ENCODE data around the gene OLFM1. TPM values are rescaled to one million over a fixed set of nuclear protein-coding genes. Genes with fewer than 3 reads are reported as not detected.

The OLFM1 gene
- total RNA-seq, 1 donor from 2014 or later = 0.37 TPM

DNA sequence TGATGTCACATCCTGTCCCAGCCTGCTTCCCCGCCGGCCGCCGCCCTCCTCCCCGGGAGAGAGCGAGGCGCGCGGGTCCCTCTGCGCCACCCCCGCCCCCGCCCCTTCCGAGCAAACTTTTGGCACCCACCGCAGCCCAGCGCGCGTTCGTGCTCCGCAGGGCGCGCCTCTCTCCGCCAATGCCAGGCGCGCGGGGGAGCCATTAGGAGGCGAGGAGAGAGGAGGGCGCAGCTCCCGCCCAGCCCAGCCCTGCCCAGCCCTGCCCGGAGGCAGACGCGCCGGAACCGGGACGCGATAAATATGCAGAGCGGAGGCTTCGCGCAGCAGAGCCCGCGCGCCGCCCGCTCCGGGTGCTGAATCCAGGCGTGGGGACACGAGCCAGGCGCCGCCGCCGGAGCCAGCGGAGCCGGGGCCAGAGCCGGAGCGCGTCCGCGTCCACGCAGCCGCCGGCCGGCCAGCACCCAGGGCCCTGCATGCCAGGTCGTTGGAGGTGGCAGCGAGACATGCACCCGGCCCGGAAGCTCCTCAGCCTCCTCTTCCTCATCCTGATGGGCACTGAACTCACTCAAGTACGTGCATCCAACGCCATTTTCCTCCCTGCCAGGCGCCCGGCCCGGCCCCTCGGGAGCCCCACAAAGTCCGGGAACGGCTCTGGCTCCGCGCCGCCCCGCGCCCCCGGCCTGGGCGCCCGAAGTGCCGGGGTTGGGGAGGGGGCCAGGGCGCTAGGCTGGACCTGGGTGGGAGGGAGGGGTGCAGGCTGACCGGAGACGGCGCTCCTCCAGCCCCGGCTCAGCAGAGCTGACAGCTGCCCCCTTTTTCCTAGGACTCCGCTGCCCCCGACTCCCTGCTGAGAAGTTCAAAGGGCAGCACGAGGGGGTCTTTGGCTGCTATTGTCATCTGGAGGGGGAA, 12.0 kb upstream of the OLFM1 start:
- Mint-ChIP-seq H3K4me3 (ENCODE audit: low read depth) (no peak overlapping the region), H3K9me3 (no peaks in the 10 kb centered on the region), H3K4me1 (ENCODE audit: low read depth) (no peaks in the 10 kb centered on the region), H3K27ac (no peak overlapping the region), H3K36me3 (ENCODE audit: low read depth) (no peaks in the 10 kb centered on the region), H3K27me3 (ENCODE audit: low read depth) (peaks cover 14% of the 10 kb centered on the region)
- intact Hi-C loops (cut with micrococcal nuclease) = no loop called here
- DNase-seq (ENCODE audit: low spot score) = no peak

DNA sequence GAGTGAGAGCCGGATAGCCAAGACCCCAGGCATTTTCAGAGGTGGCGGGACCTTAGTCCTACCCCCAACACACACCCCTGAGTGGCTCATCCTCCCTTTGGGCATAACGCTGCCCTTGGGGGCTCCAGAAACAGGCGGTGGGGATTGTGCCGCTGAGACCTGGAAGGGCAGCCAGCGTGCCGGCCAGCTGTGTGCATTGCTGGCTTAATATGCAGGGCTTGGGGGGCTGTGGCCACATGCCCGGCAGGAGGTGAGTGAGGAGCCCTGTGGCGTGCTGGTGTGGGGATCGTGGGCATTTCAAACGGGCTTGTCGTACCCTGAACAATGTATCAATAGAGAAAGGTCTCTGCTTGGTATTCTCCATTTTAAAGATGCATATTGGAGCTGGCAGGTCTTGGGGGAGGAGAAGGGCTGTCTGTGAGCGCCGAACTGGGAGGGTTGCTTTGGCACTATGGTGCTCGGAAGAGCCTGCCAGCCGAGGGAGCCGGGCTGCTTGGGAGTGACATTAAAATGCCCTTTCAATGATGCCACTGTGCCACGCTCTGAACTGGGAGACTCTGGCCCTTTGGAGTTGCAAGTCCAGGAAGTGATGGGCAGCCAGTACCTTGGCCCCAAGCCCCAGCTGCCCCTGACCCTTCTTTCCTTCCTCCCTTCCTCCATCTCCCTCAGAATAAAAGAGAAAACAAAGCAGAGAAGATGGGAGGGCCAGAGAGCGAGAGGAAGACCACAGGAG, 11.2 kb upstream of the OLFM1 start:
- Mint-ChIP-seq H3K27ac (no peak overlapping the region), H3K4me1 (ENCODE audit: low read depth) (no peaks in the 10 kb centered on the region), H3K36me3 (ENCODE audit: low read depth) (no peaks in the 10 kb centered on the region), H3K27me3 (ENCODE audit: low read depth) (peaks cover 14% of the 10 kb centered on the region), H3K9me3 (no peaks in the 10 kb centered on the region), H3K4me3 (ENCODE audit: low read depth) (no peak overlapping the region)
- no peak for DNase-seq (ENCODE audit: low spot score)
- intact Hi-C loops (cut with micrococcal nuclease) = no loop called here

DNA sequence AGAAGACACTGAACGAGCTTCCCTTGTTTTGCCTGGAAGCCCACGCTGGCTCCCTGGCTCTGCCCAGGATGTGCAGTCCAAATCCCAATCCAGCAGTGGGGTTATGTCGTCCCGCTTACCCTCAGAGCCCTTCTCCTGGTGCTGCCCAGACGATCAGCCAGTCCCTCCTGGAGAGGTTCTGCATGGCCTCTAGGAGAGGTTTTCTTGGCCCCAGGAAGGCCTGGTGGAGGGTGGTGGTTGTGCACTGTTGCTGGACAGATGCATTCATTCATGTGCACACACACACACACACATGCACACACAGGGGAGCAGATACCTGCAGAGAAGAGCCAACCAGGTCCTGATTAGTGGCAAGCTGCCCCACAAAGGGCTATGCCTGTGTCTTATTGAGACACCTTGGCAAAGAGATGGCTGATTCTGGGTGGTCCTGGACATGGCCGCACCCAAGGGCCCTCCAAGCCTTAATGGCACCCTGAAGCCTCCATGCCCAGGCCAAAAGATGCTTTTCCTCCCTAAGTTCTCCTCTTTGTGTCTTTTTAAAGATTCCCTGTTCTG, 10.5 kb upstream of the OLFM1 start:
- no peak for DNase-seq (ENCODE audit: low spot score)
- Mint-ChIP-seq H3K27ac (no peak overlapping the region), H3K36me3 (ENCODE audit: low read depth) (no peaks in the 10 kb centered on the region), H3K4me3 (ENCODE audit: low read depth) (no peak overlapping the region), H3K9me3 (no peaks in the 10 kb centered on the region), H3K4me1 (ENCODE audit: low read depth) (no peaks in the 10 kb centered on the region), H3K27me3 (ENCODE audit: low read depth) (peaks cover 14% of the 10 kb centered on the region)
- intact Hi-C loops (cut with micrococcal nuclease) = no loop called here

DNA sequence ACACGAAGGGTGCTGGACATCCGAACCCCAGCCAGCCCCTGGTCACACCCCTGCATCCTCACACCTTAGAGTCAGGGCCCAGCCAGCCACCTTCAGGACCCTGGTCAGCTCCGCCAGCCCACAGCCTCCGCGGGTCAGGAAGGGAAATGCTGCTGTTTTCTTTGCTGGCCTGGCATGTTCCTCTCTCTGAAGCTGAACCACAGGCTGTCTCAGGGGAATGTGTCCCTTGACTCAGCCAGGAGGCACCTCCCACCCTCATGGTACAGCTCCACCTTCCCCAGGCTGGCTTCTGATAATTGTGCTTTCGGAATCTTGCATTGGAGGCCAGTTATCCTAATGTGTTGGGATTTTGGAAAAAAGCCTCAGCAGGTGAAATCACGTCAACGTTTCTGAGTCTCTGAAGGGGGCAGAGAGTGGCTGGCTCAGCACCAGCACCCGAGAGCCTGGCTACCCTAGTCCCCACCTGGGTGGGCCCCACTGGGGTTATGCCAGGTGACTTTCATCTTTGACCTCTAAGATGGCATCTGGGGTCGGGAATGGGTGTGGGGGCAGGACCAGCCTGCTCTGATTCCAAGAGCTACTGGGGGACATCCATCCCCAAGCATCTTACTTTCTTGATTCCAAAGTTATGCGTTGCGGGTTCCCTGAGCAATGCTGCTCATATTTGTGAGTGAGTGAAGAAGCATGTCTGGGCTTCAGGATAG, 9.8 kb upstream of the OLFM1 start:
- H3K27ac Mint-ChIP-seq = no peak overlapping the region
- H3K9me3 Mint-ChIP-seq = no peaks in the 10 kb centered on the region
- no peak for DNase-seq (ENCODE audit: low spot score)
- intact Hi-C loops (cut with micrococcal nuclease) = no loop called here
- peaks cover 14% of the 10 kb centered on the region for H3K27me3 Mint-ChIP-seq (ENCODE audit: low read depth)
- no peaks in the 10 kb centered on the region for H3K36me3 Mint-ChIP-seq (ENCODE audit: low read depth)
- no peaks in the 10 kb centered on the region for H3K4me1 Mint-ChIP-seq (ENCODE audit: low read depth)
- no peak overlapping the region for H3K4me3 Mint-ChIP-seq (ENCODE audit: low read depth)

DNA sequence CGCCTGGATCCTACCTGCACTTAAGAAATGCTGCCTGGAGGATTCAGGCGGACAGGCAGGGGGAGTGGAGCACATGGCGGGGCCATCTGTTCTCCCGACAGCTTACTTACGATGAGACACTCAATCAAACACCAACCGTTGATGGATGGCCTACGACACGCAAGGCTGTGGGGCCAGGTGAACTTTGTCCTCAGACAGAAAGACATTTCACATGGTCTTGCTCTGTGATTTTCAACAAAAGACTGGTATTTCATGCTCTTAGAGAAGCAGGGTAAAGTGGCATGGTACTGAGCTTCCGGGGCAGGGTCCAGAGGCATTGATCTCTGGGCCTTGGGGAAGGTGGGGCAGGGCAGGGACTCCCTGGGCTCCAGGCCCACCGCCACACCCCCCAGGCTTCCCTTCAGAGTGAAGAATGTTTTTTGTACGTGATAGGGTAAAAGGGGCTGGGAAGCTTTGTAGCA, 9.1 kb upstream of the OLFM1 start:
- intact Hi-C loops (cut with micrococcal nuclease) = no loop called here
- Mint-ChIP-seq H3K9me3 (no peaks in the 10 kb centered on the region), H3K27ac (no peak overlapping the region), H3K27me3 (ENCODE audit: low read depth) (peaks cover 14% of the 10 kb centered on the region), H3K4me3 (ENCODE audit: low read depth) (no peak overlapping the region), H3K36me3 (ENCODE audit: low read depth) (no peaks in the 10 kb centered on the region), H3K4me1 (ENCODE audit: low read depth) (no peaks in the 10 kb centered on the region)
- no peak for DNase-seq (ENCODE audit: low spot score)

DNA sequence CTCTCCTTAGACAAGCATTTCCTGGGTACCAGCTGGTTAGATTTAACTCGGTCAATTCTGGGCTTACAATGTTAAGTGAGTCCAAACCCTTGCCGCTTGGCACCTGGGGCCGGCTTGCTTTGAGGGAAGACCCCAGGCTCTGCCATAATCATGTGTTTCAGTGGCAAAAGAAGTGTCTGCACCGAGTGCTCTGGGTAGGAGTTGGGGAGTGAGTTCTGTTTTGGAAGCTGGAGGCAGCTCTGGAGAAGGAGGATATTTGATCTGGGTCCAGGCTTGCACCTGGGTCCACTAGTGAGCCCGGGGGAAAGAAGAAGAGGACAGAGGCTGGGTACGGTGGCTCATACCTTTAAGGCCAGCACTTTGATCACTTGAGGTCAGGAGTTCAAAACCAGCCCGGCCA, 8.4 kb upstream of the OLFM1 start:
- H3K27ac Mint-ChIP-seq = no peak overlapping the region

DNA sequence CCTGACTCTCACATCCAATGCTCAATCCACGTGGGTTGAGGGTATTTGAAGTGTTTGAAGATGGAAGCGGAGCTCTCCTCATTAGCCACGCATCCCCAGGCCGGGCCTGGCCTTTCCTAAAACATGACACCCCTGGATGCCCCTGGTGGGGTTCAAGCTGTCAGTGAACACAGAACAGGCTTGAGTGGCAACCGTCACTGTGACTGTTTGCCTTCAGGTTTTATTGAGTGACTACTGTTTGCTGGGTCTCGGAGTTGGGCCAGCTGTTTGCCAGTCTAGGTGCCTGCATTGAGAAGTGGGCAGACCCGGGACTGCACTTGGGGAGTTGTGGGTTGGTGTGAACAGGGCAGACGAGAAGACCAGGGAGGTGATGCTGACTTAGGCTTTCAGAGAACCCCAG, 7.8 kb upstream of the OLFM1 start:
- peaks cover 10% of the 10 kb centered on the region for H3K27me3 Mint-ChIP-seq (ENCODE audit: low read depth)
- no peaks in the 10 kb centered on the region for H3K36me3 Mint-ChIP-seq (ENCODE audit: low read depth)
- no peak overlapping the region for H3K27ac Mint-ChIP-seq
- H3K9me3 Mint-ChIP-seq = no peaks in the 10 kb centered on the region
- no peak for DNase-seq (ENCODE audit: low spot score)
- no peak overlapping the region for H3K4me3 Mint-ChIP-seq (ENCODE audit: low read depth)
- H3K4me1 Mint-ChIP-seq (ENCODE audit: low read depth) = no peaks in the 10 kb centered on the region
- intact Hi-C loops (cut with micrococcal nuclease) = no loop called here

More for the DNA sequence above, 8.4 kb upstream of the OLFM1 start:
- H3K27me3 Mint-ChIP-seq (ENCODE audit: low read depth) = peaks cover 14% of the 10 kb centered on the region
- H3K9me3 Mint-ChIP-seq = no peaks in the 10 kb centered on the region
- H3K36me3 Mint-ChIP-seq (ENCODE audit: low read depth) = no peaks in the 10 kb centered on the region
- intact Hi-C loops (cut with micrococcal nuclease) = no loop called here
- no peaks in the 10 kb centered on the region for H3K4me1 Mint-ChIP-seq (ENCODE audit: low read depth)
- no peak overlapping the region for H3K4me3 Mint-ChIP-seq (ENCODE audit: low read depth)
- no peak for DNase-seq (ENCODE audit: low spot score)

DNA sequence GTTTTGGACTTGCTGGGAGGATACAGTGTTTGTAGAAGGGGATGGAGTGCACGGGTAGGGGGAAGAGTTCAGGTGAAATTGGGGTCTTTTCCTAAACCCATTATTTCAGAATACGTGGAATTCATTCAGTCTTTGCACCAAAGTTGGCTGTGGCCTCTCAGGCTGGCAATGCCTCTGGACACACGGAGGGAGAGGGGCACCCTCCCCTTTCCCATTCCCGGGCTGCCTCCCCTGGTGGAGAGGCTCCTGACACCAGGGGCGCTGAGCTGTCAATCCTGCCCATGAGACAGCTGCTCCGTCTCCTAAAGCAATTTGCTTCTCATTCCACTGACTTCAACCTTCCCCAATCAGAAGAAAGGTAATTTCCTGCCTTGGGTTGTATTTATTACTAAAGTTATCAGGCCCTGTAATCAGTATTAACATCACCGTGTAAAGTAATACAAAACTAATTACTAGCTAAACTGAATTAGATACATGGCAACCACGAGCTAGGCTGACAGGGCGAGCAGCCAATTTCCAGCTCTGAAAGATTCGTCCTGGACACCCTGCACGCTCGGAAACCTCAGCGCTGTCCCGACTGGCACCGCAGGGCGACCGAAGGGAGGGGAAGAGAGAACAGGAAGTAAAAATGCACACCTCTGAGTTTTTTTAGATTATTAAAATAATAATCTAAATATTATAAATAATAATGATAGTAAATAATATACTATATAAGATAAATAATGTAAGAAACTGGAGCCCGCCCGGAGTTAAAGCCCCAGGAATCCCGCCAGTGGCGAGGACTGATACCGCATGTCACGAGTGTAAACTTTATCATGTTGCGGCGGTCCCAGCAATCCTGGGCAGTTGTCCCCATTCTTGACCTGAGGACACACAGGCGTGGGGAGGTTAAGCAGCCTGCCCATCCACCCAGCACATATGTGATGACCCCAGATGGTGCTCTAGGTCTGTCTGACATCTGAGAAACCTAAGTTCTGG, 6.9 kb upstream of the OLFM1 start:
- Mint-ChIP-seq H3K36me3 (ENCODE audit: low read depth) (no peaks in the 10 kb centered on the region), H3K27me3 (ENCODE audit: low read depth) (peaks cover 9% of the 10 kb centered on the region), H3K9me3 (no peaks in the 10 kb centered on the region), H3K27ac (no peak overlapping the region), H3K4me3 (ENCODE audit: low read depth) (no peak overlapping the region), H3K4me1 (ENCODE audit: low read depth) (no peaks in the 10 kb centered on the region)
- intact Hi-C loops (cut with micrococcal nuclease) = no loop called here
- no peak for DNase-seq (ENCODE audit: low spot score)

DNA sequence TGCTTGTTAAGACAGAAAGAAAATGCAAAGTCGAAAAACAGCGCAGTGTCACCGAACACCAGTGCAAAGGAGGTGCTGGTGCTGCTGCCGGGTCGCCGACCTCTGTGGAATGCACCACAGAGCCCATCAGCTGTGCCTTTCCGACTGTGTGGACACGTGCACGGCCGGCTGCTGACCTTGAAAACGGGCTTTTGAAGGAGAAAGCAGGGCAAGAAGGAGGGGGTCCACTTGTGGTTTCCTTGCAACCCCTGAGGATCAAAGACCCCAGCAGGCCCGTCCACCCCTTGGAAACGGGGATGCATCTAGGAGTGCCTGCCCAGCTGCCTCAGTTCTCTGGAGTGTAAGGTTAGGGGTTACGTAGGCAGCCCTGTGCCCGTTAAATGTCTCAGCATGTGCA, 6.2 kb upstream of the OLFM1 start:
- Mint-ChIP-seq H3K27me3 (ENCODE audit: low read depth) (peaks cover 11% of the 10 kb centered on the region), H3K27ac (no peak overlapping the region), H3K4me3 (ENCODE audit: low read depth) (no peak overlapping the region), H3K36me3 (ENCODE audit: low read depth) (no peaks in the 10 kb centered on the region), H3K4me1 (ENCODE audit: low read depth) (peaks cover 2% of the 10 kb centered on the region), H3K9me3 (no peaks in the 10 kb centered on the region)
- DNase-seq (ENCODE audit: low spot score) = no peak
- intact Hi-C loops (cut with micrococcal nuclease) = no loop called here

DNA sequence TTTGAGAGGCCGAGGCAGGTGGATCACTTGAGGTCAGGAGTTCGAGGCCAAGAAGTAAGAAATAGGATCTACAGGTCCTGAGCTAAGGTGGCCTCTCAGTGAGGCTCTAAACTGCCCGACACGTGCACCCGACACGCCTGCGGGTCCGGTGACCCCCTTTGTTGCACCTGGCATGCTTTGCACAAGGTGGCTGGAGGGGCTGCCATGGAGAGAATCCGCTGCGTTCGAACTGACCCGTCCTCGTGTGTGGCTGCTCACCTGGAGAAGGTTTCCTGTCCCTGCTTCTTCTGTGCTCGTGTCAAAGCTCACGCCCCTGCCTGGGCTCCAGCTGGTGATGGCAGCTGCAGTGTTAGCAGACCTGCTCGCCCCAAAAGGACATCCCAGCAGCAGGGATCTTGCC, 5.7 kb upstream of the OLFM1 start:
- no peaks in the 10 kb centered on the region for H3K9me3 Mint-ChIP-seq
- H3K4me1 Mint-ChIP-seq (ENCODE audit: low read depth) = peaks cover 3% of the 10 kb centered on the region
- intact Hi-C loops (cut with micrococcal nuclease) = no loop called here
- peaks cover 11% of the 10 kb centered on the region for H3K27me3 Mint-ChIP-seq (ENCODE audit: low read depth)
- DNase-seq (ENCODE audit: low spot score) = no peak
- no peak overlapping the region for H3K27ac Mint-ChIP-seq
- H3K4me3 Mint-ChIP-seq (ENCODE audit: low read depth) = no peak overlapping the region
- no peaks in the 10 kb centered on the region for H3K36me3 Mint-ChIP-seq (ENCODE audit: low read depth)

DNA sequence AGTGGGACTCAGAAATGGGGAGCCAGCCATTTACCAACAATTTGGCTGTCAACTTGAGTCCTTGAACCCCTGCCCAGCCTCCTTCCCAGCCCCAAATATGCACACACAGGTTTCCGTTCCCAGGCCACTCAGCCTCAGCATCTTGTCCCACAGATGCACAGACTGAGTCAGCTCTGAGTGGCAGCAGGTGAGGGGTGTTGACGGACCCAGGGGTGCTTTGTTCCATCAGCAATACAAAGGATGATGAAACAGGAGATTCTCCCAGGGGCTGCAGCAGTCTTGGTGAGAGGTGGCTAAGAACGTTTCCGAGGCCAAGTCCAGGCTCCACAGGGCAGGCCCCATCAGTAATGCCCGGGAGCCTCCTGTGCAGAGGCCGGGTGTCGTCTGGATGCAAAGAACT, 4.9 kb upstream of the OLFM1 start:
- no peaks in the 10 kb centered on the region for H3K9me3 Mint-ChIP-seq
- peaks cover 13% of the 10 kb centered on the region for H3K27me3 Mint-ChIP-seq (ENCODE audit: low read depth)
- intact Hi-C loops (cut with micrococcal nuclease) = no loop called here
- H3K4me3 Mint-ChIP-seq (ENCODE audit: low read depth) = no peak overlapping the region
- peaks cover 3% of the 10 kb centered on the region for H3K4me1 Mint-ChIP-seq (ENCODE audit: low read depth)
- H3K36me3 Mint-ChIP-seq (ENCODE audit: low read depth) = no peaks in the 10 kb centered on the region
- no peak for DNase-seq (ENCODE audit: low spot score)
- no peak overlapping the region for H3K27ac Mint-ChIP-seq

All from activated T-helper 2 cell treated with anti-CD3 and anti-CD28 coated beads, Interferon-gamma antibody, Interleukin-2, Interleukin-4, amounts not matched to agents 10 μg/mL and 5 μg/mL and 100 μg/mL, durations not matched to agents 14 hours and 24 hours and 36 hours (primary cell).